ENCODE data around the gene GOSR2.
"Not testable (repeated sequence)": the region's sequence is repeated elsewhere in the genome, so short reads cannot be mapped to it uniquely, and the experiment has no call there.

GOSR2 gene

GRCh38 chr17:46916211-46916610, 6.7 kb upstream of the GOSR2 start:
- no peak for TF ChIP-seq CTCF (IDR thresholded peaks at IDR 0.05; ENCODE audit: insufficient read depth, low read length, missing control alignments)
- CTCF ChIA-PET, result interaction anchor here (1.0 kb wide), 1 partner anchor 73 kb away, joined by 3 read pairs; no protein-coding TSS in a partner anchor
- DNase-seq (ENCODE audit: low read depth, low spot score), result no peak
- POLR2A ChIA-PET, result no interaction called here
- no peak overlapping the region for H3K4me3 ChIP-seq (ENCODE audit: low read depth, low read length)

DNA sequence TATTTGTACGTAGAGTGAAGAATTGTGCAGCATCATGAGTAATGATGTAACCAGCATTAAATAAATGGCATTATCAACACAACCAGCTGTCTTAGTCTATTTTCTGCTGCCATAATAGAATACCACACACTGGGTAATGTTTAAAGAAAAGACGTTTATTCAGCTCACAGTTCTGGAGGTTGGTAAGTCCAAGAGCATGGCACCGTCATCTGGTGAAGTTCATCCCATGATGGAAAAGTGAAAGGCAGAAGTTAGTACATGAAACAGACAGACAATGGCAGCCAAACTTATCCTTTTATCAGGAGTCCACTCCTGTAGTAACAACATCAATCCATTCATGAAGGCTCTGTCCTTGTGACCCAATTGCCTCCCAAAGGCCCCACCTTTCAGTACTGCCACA, 6.3 kb upstream of the GOSR2 start:
- TF ChIP-seq CTCF (IDR thresholded peaks at IDR 0.05; ENCODE audit: insufficient read depth, low read length, missing control alignments), result no peak
- no peak for DNase-seq (ENCODE audit: low read depth, low spot score)
- no peak overlapping the region for H3K4me3 ChIP-seq (ENCODE audit: low read depth, low read length)
- ChIA-PET CTCF (interaction anchor here (1.0 kb wide), 1 partner anchor 74 kb away, joined by 3 read pairs; no protein-coding TSS in a partner anchor), POLR2A (no interaction called here)

- CTCF ChIA-PET, result interaction anchor here (1.0 to 4.9 kb wide), 2 partner anchors 25 to 74 kb away, joined by 3 to 25 read pairs; no protein-coding TSS in a partner anchor
- TF ChIP-seq CTCF (IDR thresholded peaks at IDR 0.05; ENCODE audit: insufficient read depth, low read length, missing control alignments), result no peak
- POLR2A ChIA-PET, result no interaction called here
Observed at GRCh38 chr17:46917041-46917440, 5.9 kb upstream of the GOSR2 start.

GRCh38 chr17:46917516-46917915, 5.4 kb upstream of the GOSR2 start:
- no peak for TF ChIP-seq CTCF (IDR thresholded peaks at IDR 0.05; ENCODE audit: insufficient read depth, low read length, missing control alignments)
- POLR2A ChIA-PET, result no interaction called here
- DNase-seq (ENCODE audit: low read depth, low spot score), result no peak
- no peak overlapping the region for H3K4me3 ChIP-seq (ENCODE audit: low read depth, low read length)
- CTCF ChIA-PET, result interaction anchor here (4.9 kb wide), 1 partner anchor 24 kb away, joined by 25 read pairs; no protein-coding TSS in a partner anchor

More at GRCh38 chr17:46917041-46917440, 5.9 kb upstream of the GOSR2 start:
- DNase-seq (ENCODE audit: low read depth, low spot score), result no peak
- H3K4me3 ChIP-seq (ENCODE audit: low read depth, low read length), result no peak overlapping the region

- DNase-seq (ENCODE audit: low read depth, low spot score); POLR2A ChIA-PET; CTCF ChIA-PET: not testable (repeated sequence)
- peak overlapping the region; percentile 23; the same call in 1 of the 2 replicates for H3K4me3 ChIP-seq (ENCODE audit: low read depth, low read length)
Observed at GRCh38 chr17:46921962-46922361, 998 bp upstream of the GOSR2 start.

GRCh38 chr17:46922487-46922803, 515 bp upstream of the GOSR2 start:
- H3K4me3 ChIP-seq (ENCODE audit: low read depth, low read length), result peak overlapping the region; percentile 100
- DNase-seq (ENCODE audit: low read depth, low spot score), result no peak
- POLR2A ChIA-PET, result no interaction called here
- no peak for TF ChIP-seq CTCF (IDR thresholded peaks at IDR 0.05; ENCODE audit: insufficient read depth, low read length, missing control alignments)
- CTCF ChIA-PET, result no interaction called here

- CTCF ChIA-PET, result interaction anchor here (0.9 to 4.3 kb wide), 3 partner anchors 14 to 83 kb away, joined by 4 to 43 read pairs (median 4); no protein-coding TSS in a partner anchor
- no peak overlapping the region for H3K4me3 ChIP-seq (ENCODE audit: low read depth, low read length)
- DNase-seq (ENCODE audit: low read depth, low spot score), result no peak
- no peak for TF ChIP-seq CTCF (IDR thresholded peaks at IDR 0.05; ENCODE audit: insufficient read depth, low read length, missing control alignments)
- POLR2A ChIA-PET, result interaction anchor here (1.4 kb wide), 1 partner anchor 20 kb away, joined by 3 read pairs; no protein-coding TSS in a partner anchor
Observed at GRCh38 chr17:46925185-46925868, 2.4 kb downstream of the GOSR2 start.
